DND-41 (cell line): Measurements from ENCODE around the gene SPCS2.

Experiments used
- CTCF ChIP-seq: IDR thresholded peaks from 2 replicates; pipeline ENCODE4 v1.5.1; 2012; ENCODE audit warnings: borderline replicate concordance, low read length, moderate library complexity, mild to moderate bottlenecking; ENCODE audit not compliant: poor library complexity, severe bottlenecking; ENCODE audit errors: extremely low read depth
- EZH2 ChIP-seq: IDR thresholded peaks from 3 replicates; pipeline ENCODE4 v1.6.1; 2012; ENCODE audit warnings: borderline replicate concordance, low read depth, mild to moderate bottlenecking, moderate library complexity, low read length, inconsistent platforms; ENCODE audit not compliant: severe bottlenecking

- TF ChIP-seq CTCF, result no peak
- no peak for TF ChIP-seq EZH2
Observed at GRCh38 chr11:75004215-75004614, 55.1 kb downstream of the SPCS2 start.
